Urinary bladder (tissue), 4 donors: ENCODE measurements around the gene MUL1. TPM values are rescaled to one million over a fixed set of nuclear protein-coding genes. Genes with fewer than 3 reads are reported as not detected.
"Not testable (repeated sequence)": the region's sequence is repeated elsewhere in the genome, so short reads cannot be mapped to it uniquely, and the experiment has no call there.

Experiments
- DNase-seq: peaks from one replicate; pipeline ENCODE4 v3.0.0-alpha.2; 2015; ENCODE audit errors: extremely low spot score
- H3K27ac ChIP-seq: one replicate; pipeline ENCODE4 v1.5.1; 2013; ENCODE audit warnings: low read depth, mild to moderate bottlenecking, moderate library complexity
- H3K36me3 ChIP-seq: one replicate; pipeline ENCODE4 v1.6.1; 2013; ENCODE audit warnings: mild to moderate bottlenecking, moderate library complexity; ENCODE audit not compliant: insufficient read depth
- H3K4me1 ChIP-seq: one replicate; pipeline ENCODE4 v1.6.1; 2013; ENCODE audit warnings: mild to moderate bottlenecking, moderate library complexity; ENCODE audit not compliant: insufficient read depth
- H3K4me3 ChIP-seq: one replicate; pipeline ENCODE4 v1.5.1; 2013; ENCODE audit warnings: low read depth, low read length
- WGBS: extraction: QIAGEN DNeasy Blood & Tissue Kit; methylation state at CpG from one replicate; pipeline ENCODE4 v1.1.7; 2013; 5-methylcytosine and 5-hydroxymethylcytosine counted together
- polyA plus RNA-seq: library from polyadenylated mRNA; stranded (reverse); fragments of 200-250 nt; gene quantifications from one replicate; pipeline ENCODE4 v1.2.3, GENCODE V29; 2013
- total RNA-seq: library from RNA; depleted of rRNA; stranded (reverse); fragments of >200 nt; gene quantifications from one replicate; pipeline ENCODE4 v1.2.3, GENCODE V29; 2014
- donor health status: healthy with polysubstance abuse.
- donor health status: healthy.

Gene MUL1
- total and polyA plus RNA-seq, 2 donors, result 13.9 to 36.5 TPM

DNA sequence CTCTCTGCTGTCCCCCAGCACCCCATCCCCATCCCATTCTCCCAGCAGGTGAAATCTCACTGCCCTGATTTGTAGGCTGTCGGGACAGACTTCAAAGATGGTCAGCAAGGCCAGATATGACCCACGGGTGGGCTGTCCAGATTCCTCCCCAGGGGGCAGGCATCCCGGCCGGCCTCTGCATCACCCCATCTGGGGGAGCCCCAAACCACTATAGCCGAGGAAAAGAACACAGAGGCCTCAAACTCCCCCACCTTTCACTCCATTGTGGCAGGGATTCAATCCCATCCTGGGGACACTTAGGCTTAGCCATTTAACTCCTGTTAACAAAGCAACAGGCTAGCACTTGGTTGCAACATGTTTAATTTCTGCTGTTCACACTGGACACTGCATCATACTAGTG, 8.8 kb downstream of the MUL1 start:
- no peak for DNase-seq
- Histone ChIP-seq H3K4me3 (no peak overlapping the region), H3K27ac (no peak overlapping the region), H3K4me1 (no peaks in the 10 kb centered on the region), H3K36me3 (peaks cover 2% of the 10 kb centered on the region)
- WGBS, result 88% methylated on average over 5 of the region's 5 CpGs

- H3K4me3 ChIP-seq, result no peak overlapping the region
- H3K27ac ChIP-seq, result no peak overlapping the region
- no peaks in the 10 kb centered on the region for H3K4me1 ChIP-seq
- peaks cover 2% of the 10 kb centered on the region for H3K36me3 ChIP-seq
- no peak for DNase-seq
- 81% methylated on average over 7 of the region's 7 CpGs for WGBS
These were observed 9.8 kb downstream of the MUL1 start for GRCh38 chr1:20498116-20498515.

- no peak overlapping the region for H3K27ac ChIP-seq
- DNase-seq, result no peak
- peaks cover 2% of the 10 kb centered on the region for H3K36me3 ChIP-seq
- WGBS, result 43% methylated on average over 6 of the region's 6 CpGs
- no peak overlapping the region for H3K4me3 ChIP-seq
- H3K4me1 ChIP-seq, result no peaks in the 10 kb centered on the region
These were observed 10.4 kb downstream of the MUL1 start for GRCh38 chr1:20497506-20497905.

- H3K36me3 ChIP-seq, H3K4me1 ChIP-seq, H3K4me3 ChIP-seq, H3K27ac ChIP-seq, DNase-seq: not testable (repeated sequence)
- 88% methylated on average over 12 of the region's 12 CpGs for WGBS
These were observed 11.1 kb downstream of the MUL1 start for GRCh38 chr1:20496725-20497383.

DNA sequence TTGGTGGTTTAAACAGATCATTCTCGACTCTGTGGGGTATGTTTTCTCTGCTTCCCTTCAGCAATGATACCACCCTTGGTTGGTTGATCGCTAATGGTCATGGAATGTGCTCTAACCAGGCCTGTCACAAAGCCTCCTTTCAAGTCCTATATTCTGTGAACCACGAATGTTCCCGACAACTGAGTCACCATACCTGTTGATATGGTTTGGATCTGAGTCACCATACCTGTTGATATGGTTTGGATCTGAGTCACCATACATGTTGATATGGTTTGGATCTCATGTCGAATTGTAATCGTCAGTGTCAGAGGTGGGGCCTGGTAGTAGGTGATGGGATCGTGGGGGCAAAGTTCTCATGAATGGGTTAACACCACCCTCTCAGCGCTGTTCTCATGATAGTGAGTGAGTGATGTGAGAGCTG, 11.7 kb downstream of the MUL1 start:
- Histone ChIP-seq H3K36me3 (peaks cover 2% of the 10 kb centered on the region), H3K4me1 (no peaks in the 10 kb centered on the region), H3K27ac (no peak overlapping the region), H3K4me3 (no peak overlapping the region)
- WGBS, result 76% methylated on average over 8 of the region's 8 CpGs
- no peak for DNase-seq

GRCh38 chr1:20495661-20496060, 12.3 kb downstream of the MUL1 start:
- WGBS, result 89% methylated on average over 1 of the region's 1 CpG
- no peak overlapping the region for H3K4me3 ChIP-seq
- peaks cover 2% of the 10 kb centered on the region for H3K36me3 ChIP-seq
- no peaks in the 10 kb centered on the region for H3K4me1 ChIP-seq
- H3K27ac ChIP-seq, result no peak overlapping the region
- no peak for DNase-seq

DNA sequence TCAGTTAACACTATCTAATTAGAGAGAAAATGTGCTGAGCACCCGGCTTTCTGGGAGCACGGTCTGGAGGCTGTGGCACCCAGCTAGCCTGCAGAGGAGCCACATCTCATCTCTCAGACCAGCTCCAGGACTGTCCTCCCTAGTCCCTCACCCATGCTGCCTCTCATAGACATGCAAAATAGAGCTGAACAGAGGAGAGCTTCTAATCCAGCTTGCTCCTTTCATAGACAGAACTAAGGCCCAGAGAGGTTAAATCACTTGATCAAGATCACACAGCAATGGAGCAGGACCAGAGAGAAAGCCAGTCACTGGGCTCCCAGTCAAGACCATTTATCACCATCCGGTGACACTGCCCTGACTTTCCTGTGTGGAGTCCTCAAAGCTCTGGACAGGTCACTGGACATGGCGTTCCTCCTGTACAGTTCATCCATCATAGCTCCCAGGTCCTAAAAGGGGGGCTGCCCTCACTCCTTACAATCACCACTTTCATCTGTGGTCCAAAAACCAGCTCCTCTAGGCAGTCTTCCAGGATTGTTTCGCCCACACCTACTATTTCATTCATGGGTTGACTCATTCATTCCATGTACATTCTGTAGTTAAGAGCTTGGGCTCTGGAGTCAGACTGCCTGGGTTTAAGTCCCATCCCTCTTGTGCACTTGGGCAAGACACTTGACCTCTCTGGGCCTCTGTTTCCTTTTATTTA, 13.2 kb downstream of the MUL1 start:
- H3K4me1 ChIP-seq, result no peaks in the 10 kb centered on the region
- H3K4me3 ChIP-seq, result no peak overlapping the region
- DNase-seq, result no peak
- H3K36me3 ChIP-seq, result peaks cover 2% of the 10 kb centered on the region
- no peak overlapping the region for H3K27ac ChIP-seq
- WGBS, result 62% methylated on average over 5 of the region's 5 CpGs

GRCh38 chr1:20493839-20494608, 13.9 kb downstream of the MUL1 start:
- no peak overlapping the region for H3K4me3 ChIP-seq
- H3K27ac ChIP-seq, result no peak overlapping the region
- no peaks in the 10 kb centered on the region for H3K4me1 ChIP-seq
- peak; percentile 80 for DNase-seq
- peaks cover 2% of the 10 kb centered on the region for H3K36me3 ChIP-seq
- 4% methylated on average over 16 of the region's 16 CpGs for WGBS

GRCh38 chr1:20493309-20493708, 14.6 kb downstream of the MUL1 start:
- H3K4me3 ChIP-seq, result no peak overlapping the region
- DNase-seq, result no peak
- no peak overlapping the region for H3K27ac ChIP-seq
- H3K36me3 ChIP-seq, result peaks cover 2% of the 10 kb centered on the region
- H3K4me1 ChIP-seq, result no peaks in the 10 kb centered on the region
- WGBS, result 49% methylated on average over 5 of the region's 5 CpGs

- Histone ChIP-seq H3K36me3 (no peaks in the 10 kb centered on the region), H3K4me3 (no peak overlapping the region), H3K27ac (no peak overlapping the region), H3K4me1 (no peaks in the 10 kb centered on the region)
- 75% methylated on average over 7 of the region's 7 CpGs for WGBS
- DNase-seq, result no peak
These were observed 15.2 kb downstream of the MUL1 start for GRCh38 chr1:20492751-20493150.

- no peak overlapping the region for H3K27ac ChIP-seq
- H3K36me3 ChIP-seq, result no peaks in the 10 kb centered on the region
- no peaks in the 10 kb centered on the region for H3K4me1 ChIP-seq
- no peak overlapping the region for H3K4me3 ChIP-seq
- 73% methylated on average over 7 of the region's 7 CpGs for WGBS
- no peak for DNase-seq
These were observed 16.1 kb downstream of the MUL1 start for GRCh38 chr1:20491866-20492265.

- DNase-seq, result no peak
- Histone ChIP-seq H3K27ac (no peak overlapping the region), H3K36me3 (no peaks in the 10 kb centered on the region), H3K4me1 (no peaks in the 10 kb centered on the region), H3K4me3 (no peak overlapping the region)
- WGBS, result 58% methylated on average over 6 of the region's 6 CpGs
These were observed 16.8 kb downstream of the MUL1 start for GRCh38 chr1:20491178-20491577.

GRCh38 chr1:20487236-20487590, 20.7 kb downstream of the MUL1 start:
- WGBS, result 10% methylated on average over 4 of the region's 4 CpGs
- Histone ChIP-seq H3K4me3 (no peak overlapping the region), H3K27ac (no peak overlapping the region), H3K4me1 (peaks cover 2% of the 10 kb centered on the region), H3K36me3 (no peaks in the 10 kb centered on the region)
- no peak for DNase-seq
